Activated T-cell treated with anti-CD3 and anti-CD28 coated beads, Interleukin-2, amount 50 U/mL, for 48 hours (primary cell): ENCODE measurements around the gene MAGEC3.

ENCODE experiments used
- DNase-seq, 2 experiments: peaks; one replicate each; pipeline ENCODE4 v3.0.0-alpha.2; 2020

MAGEC3 gene

GRCh38 chrX:141947350-141947749, 109.2 kb downstream of the MAGEC3 start:
- no peak for DNase-seq
